Gastrocnemius medialis (tissue), 4 donors: ENCODE data around the gene RBM33. TPM values are rescaled to one million over a fixed set of nuclear protein-coding genes. Genes with fewer than 3 reads are reported as not detected.
A peak's percentile ranks its signal among the peaks of the same experiment; 100 is the strongest.

ENCODE experiments used
- ATAC-seq, 2 donors: fragments of 150-250 bp; one replicate each; pipeline ENCODE4 v1.9.1; 2016
- DNase-seq, 2 donors: peaks; one replicate each; pipeline ENCODE4 v3.0.0-alpha.2; 2019
- H3K27ac ChIP-seq, 4 donors: fragments of 200-600 bp; sonication (generic); 1 replicate in 1 of 4; 2 replicates in 3 of 4; pipeline ENCODE4 v1.5.1; 2016 to 2018; ENCODE audit warnings: mild to moderate bottlenecking in 2 of 4, moderate library complexity in 1 of 4
- H3K27me3 ChIP-seq, 3 donors: fragments of 200-600 bp; sonication (generic) in 2 of 3; 1 replicate in 1 of 3; 2 replicates in 2 of 3; pipeline versions ENCODE4 v1.5.1 to v1.6.0; 2016 to 2019; ENCODE audit warnings: mild to moderate bottlenecking in 1 of 3, moderate library complexity in 1 of 3
- H3K36me3 ChIP-seq, 2 donors: fragments of 200-600 bp; sonication (generic) in 1 of 2; one replicate each; pipeline ENCODE4 v1.5.1; 2017 to 2018
- H3K4me1 ChIP-seq, 2 donors: fragments of 200-600 bp; sonication (generic) in 1 of 2; one replicate each; pipeline ENCODE4 v1.5.1; 2016 to 2017; ENCODE audit warnings: mild to moderate bottlenecking in 2 of 2
- H3K4me3 ChIP-seq, 4 donors: fragments of 200-600 bp; sonication (generic) in 3 of 4; 1 replicate in 1 of 4; 2 replicates in 3 of 4; pipeline ENCODE4 v1.5.1; 2016 to 2019; ENCODE audit warnings: mild to moderate bottlenecking in 2 of 4
- H3K9me3 ChIP-seq, 3 donors: fragments of 200-600 bp; sonication (generic) in 2 of 3; 1 replicate in 1 of 3; 2 replicates in 2 of 3; pipeline ENCODE4 v1.5.1; 2016 to 2019
- CTCF ChIP-seq, 5 experiments: fragments of 450-650 bp in 3 of 5; fragments of 200-600 bp in 2 of 5; sonication (generic) in 2 of 5; IDR thresholded peaks in 4 of 5; conservative IDR thresholded peaks in 1 of 5; 1 replicate in 4 of 5; 2 replicates in 1 of 5; pipeline ENCODE4 v1.5.1; 2016 to 2019; ENCODE audit warnings: antibody characterized with exemption in 5 of 5, mild to moderate bottlenecking in 3 of 5, moderate library complexity in 3 of 5
- POLR2A ChIP-seq, 2 donors: fragments of 450-650 bp; IDR thresholded peaks; one replicate each; pipeline ENCODE4 v1.6.1; 2017; ENCODE audit warnings: antibody characterized with exemption in 2 of 2, mild to moderate bottlenecking in 2 of 2, moderate library complexity in 2 of 2
- in situ Hi-C, 4 donors: fragments of 200-750 bp; cut with MboI; loops; one replicate each; pipeline versions ENCODE4 v1.15.0 to v1.8.0; 2017; ENCODE audit warnings: low sequenced_read_pairs in 4 of 4
- intact Hi-C: fragments of 100-400 bp; cut with DNase I; formaldehyde crosslinking; loops from one replicate; pipeline ENCODE4 v1.15.1; 2023; ENCODE audit warnings: low total_unique reads
- total RNA-seq, 4 donors: library from RNA; depleted of rRNA; stranded (reverse); fragments of >200 nt; gene quantifications; one replicate each; pipeline versions ENCODE4 v1.1.0 to v1.2.3, GENCODE V29; 2016

RBM33 gene
- total RNA-seq, 4 donors from 2014 or later = 16.6 to 30.0 (median 28.1) TPM

DNA sequence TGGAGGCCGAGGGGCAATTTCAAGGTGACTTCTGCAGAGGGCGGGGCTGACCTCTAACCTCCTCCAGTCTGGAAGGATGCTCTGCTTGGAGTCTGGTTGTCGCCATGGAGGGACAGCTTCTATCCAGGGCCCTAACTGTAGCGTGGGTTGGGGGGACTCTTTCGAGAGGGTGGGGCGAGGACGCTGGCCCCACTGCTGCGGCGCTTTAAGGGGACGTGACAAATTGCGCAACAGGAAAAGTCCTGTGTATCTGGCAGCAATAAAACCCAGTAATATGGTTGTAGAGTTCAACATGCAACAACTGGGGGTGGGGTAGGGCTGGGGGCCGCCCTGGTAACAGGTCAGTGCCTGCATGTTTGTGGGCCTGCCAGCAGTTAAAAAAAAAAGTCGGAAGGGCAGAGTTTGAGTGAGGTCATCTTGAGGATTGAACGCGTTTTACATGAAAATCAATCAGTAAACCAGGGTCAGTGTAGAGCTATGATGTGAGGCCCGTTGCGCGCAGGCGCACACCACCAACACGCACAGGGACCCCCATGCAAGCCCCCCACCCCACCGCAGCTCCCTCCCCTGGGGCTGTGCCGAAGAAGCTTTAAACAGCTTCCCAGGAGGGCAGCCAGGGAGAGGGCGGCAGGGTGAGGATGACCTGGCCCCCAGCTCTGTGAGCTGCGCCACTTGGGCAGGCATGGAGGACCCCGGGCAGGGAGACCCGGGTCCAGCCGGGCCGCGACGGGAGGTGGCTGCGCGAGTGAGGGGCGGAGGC lies 163.5 kb downstream of the RBM33 start:
- peak overlapping the region in 1 of 4 donors; percentile 33 for H3K4me3 ChIP-seq
- ATAC-seq (no peak), DNase-seq (no peak)
- H3K27me3 ChIP-seq = peaks cover 91 to 93% (median 92%) of the 10 kb centered on the region in 3 donors
- intact Hi-C loops (no loop called here), in situ Hi-C loops (loop anchor here in 1 of 4 donors (25.0 kb wide), 1 partner anchor 654 kb away; no protein-coding TSS in a partner anchor)
- peaks cover 16 to 43% of the 10 kb centered on the region in 2 donors for H3K4me1 ChIP-seq
- H3K27ac ChIP-seq = no peak overlapping the region
- TF ChIP-seq POLR2A (IDR thresholded peaks at IDR 0.05) (no peak), CTCF (IDR thresholded peaks at IDR 0.05 in 4 of 5, conservative IDR thresholded peaks at IDR 0.05 in 1 of 5) (no peak)
- no peaks in the 10 kb centered on the region for H3K9me3 ChIP-seq
- H3K36me3 ChIP-seq = no peaks in the 10 kb centered on the region

DNA sequence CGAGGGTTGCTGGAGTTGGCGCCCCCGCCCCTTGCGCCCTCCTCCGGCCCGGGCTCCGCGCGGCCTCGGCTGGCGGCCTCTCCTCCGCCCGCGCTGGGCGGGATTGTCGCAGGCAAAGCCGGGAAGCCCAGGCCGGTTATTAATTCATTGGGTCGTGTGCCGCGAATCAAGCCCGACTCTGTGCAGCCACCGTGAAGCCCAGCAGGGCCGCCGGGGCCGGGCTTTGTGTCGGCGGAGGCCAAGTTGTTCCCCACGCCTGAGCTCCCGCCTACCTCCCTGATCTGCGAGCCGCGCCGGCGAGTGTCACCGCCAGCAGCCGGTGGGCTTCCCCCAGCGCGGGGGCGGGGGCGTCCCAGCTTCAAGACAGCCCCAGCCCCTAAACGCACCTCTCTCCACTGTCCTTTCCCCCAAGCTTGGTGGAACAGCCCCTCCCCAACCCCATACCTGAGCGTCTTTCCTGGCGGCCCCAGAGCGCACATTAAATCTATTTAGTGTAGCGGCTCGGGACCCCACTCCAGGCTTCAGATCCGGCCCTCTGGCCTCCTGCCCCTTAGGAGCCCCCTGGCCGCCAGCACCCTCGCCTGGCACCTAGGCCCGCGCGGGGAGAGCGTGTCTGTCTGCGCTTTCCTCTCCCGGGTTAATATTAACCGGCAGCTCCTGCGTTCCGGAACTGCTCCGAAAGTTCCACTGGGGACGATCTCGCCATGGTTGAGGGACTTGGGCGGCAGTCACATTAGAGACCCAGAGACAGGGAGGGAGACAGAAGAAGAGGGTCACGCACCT lies 164.3 kb downstream of the RBM33 start:
- Histone ChIP-seq H3K4me1 (peaks cover 16 to 40% of the 10 kb centered on the region in 2 donors), H3K36me3 (no peaks in the 10 kb centered on the region), H3K27ac (no peak overlapping the region), H3K9me3 (no peaks in the 10 kb centered on the region), H3K27me3 (peaks cover 89 to 92% (median 90%) of the 10 kb centered on the region in 3 donors), H3K4me3 (peak overlapping the region; percentile 27 to 40 (median 34))
- DNase-seq = no peak
- in situ Hi-C loops = loop anchor here in 1 of 4 donors (25.0 kb wide), 1 partner anchor 654 kb away; no protein-coding TSS in a partner anchor
- intact Hi-C loops = no loop called here
- no peak for ATAC-seq
- TF ChIP-seq CTCF (IDR thresholded peaks at IDR 0.05 in 4 of 5, conservative IDR thresholded peaks at IDR 0.05 in 1 of 5) = no peak
- no peak for TF ChIP-seq POLR2A (IDR thresholded peaks at IDR 0.05)

- no peak for DNase-seq
- H3K36me3 ChIP-seq = no peaks in the 10 kb centered on the region
- H3K4me1 ChIP-seq = peaks cover 13 to 36% of the 10 kb centered on the region in 2 donors
- TF ChIP-seq POLR2A (IDR thresholded peaks at IDR 0.05) = no peak
- no peak for TF ChIP-seq CTCF (IDR thresholded peaks at IDR 0.05 in 4 of 5, conservative IDR thresholded peaks at IDR 0.05 in 1 of 5)
- H3K4me3 ChIP-seq = peak overlapping the region; percentile 27 to 40 (median 34)
- H3K27ac ChIP-seq = no peak overlapping the region
- H3K9me3 ChIP-seq = no peaks in the 10 kb centered on the region
- ATAC-seq = no peak
- intact Hi-C loops = no loop called here
- H3K27me3 ChIP-seq = peaks cover 89 to 93% (median 91%) of the 10 kb centered on the region in 3 donors
- in situ Hi-C loops = loop anchor here in 1 of 4 donors (25.0 kb wide), 1 partner anchor 653 kb away; no protein-coding TSS in a partner anchor
Observed at GRCh38 chr7:155809332-155809946, 165.0 kb downstream of the RBM33 start.

- peak overlapping the region in 3 of 4 donors; percentile 7 to 36 (median 34) for H3K4me3 ChIP-seq
- intact Hi-C loops = no loop called here
- ATAC-seq = no peak
- peaks cover 13 to 31% of the 10 kb centered on the region in 2 donors for H3K4me1 ChIP-seq
- H3K27me3 ChIP-seq = peaks cover 81 to 90% (median 86%) of the 10 kb centered on the region in 3 donors
- DNase-seq = no peak
- H3K9me3 ChIP-seq = no peaks in the 10 kb centered on the region
- H3K36me3 ChIP-seq = no peaks in the 10 kb centered on the region
- H3K27ac ChIP-seq = no peak overlapping the region
- TF ChIP-seq CTCF (IDR thresholded peaks at IDR 0.05 in 4 of 5, conservative IDR thresholded peaks at IDR 0.05 in 1 of 5) = no peak
- TF ChIP-seq POLR2A (IDR thresholded peaks at IDR 0.05) = no peak
- in situ Hi-C loops = loop anchor here in 1 of 4 donors (25.0 kb wide), 1 partner anchor 652 kb away; no protein-coding TSS in a partner anchor
Observed at GRCh38 chr7:155809947-155810769, 165.7 kb downstream of the RBM33 start.
